HEK293T (cell line): ENCODE data around the gene NHSL2.

Source experiments
- ARNT ChIP-seq: fragments of 450-650 bp; IDR thresholded peaks from 2 replicates; pipeline ENCODE4 v1.6.1; 2017; ENCODE audit warnings: mild to moderate bottlenecking
- BHLHE40 ChIP-seq: fragments of 450-650 bp; IDR thresholded peaks from 2 replicates; pipeline ENCODE4 v1.6.1; 2016; ENCODE audit warnings: mild to moderate bottlenecking, moderate library complexity, borderline replicate concordance
- ELF4 ChIP-seq: fragments of 450-650 bp; IDR thresholded peaks from 2 replicates; pipeline ENCODE4 v1.6.1; 2017; ENCODE audit warnings: antibody characterized with exemption
- FOXA1 ChIP-seq: fragments of 450-650 bp; IDR thresholded peaks from 2 replicates; pipeline ENCODE4 v1.6.1; 2016; ENCODE audit warnings: mild to moderate bottlenecking
- FOXK2 ChIP-seq: fragments of 450-650 bp; IDR thresholded peaks from 2 replicates; pipeline ENCODE4 v1.6.1; 2016; ENCODE audit warnings: mild to moderate bottlenecking
- NFRKB ChIP-seq: fragments of 450-650 bp; IDR thresholded peaks from 2 replicates; pipeline ENCODE4 v1.6.1; 2016; ENCODE audit warnings: mild to moderate bottlenecking, moderate library complexity
- SP1 ChIP-seq: fragments of 450-650 bp; IDR thresholded peaks from 2 replicates; pipeline ENCODE4 v1.6.1; 2017

- no peak for TF ChIP-seq SP1
- TF ChIP-seq BHLHE40, result no peak
- TF ChIP-seq ELF4, result no peak
- TF ChIP-seq NFRKB, result no peak
- TF ChIP-seq FOXA1, result no peak
- no peak for TF ChIP-seq FOXK2
- TF ChIP-seq ARNT, result no peak
Measured at GRCh38 chrX:72016881-72017783, 106.5 kb downstream of the NHSL2 start.
